Measurements from ENCODE around the gene RIPOR3. TPM values are rescaled to one million over a fixed set of nuclear protein-coding genes. Genes with fewer than 3 reads are reported as not detected.

Gene RIPOR3
- total and polyA plus RNA-seq, 2 experiments from 2014 or later: 5.6 to 5.7 TPM

DNA sequence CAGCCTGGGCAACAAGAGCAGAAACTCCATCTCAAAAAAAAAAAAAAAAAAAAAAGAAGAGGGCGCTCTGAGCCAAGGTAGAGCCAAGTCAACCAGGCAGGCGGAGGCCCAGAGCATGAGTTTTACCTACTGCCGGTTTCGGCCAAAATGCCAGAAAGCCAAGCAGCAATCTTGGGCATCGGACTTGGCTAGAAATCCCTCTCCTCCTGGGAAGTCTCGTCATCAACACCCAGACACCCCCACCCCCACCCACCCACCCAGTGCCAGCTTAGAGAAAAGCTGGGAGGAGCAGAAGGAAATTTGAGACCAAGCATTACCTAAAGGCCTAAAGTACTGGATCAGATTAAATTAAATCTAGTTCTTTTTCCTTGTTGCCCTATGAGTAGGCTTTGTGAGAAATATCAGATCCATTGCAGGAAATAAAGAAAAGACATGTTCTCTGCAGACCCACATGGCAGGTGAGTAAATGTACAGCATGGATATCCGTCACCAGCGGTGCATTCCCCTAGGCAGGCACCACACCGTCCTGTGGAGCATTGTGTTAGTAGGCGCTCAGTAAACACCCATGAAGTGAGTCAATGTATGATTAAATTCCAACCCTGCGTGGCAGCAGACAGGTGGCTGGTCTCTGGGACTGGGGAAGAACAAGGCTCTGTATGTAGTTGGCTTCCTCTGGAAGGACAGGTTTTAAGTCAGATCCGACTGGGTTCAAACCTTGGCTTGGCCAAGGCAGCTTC lies 21.0 kb downstream of the RIPOR3 start:
- no peaks in the 10 kb centered on the region for H3K9me3 ChIP-seq (ENCODE audit: low read depth)
- H2AFZ ChIP-seq: no peak overlapping the region
- no peaks in the 10 kb centered on the region for H3K9me2 ChIP-seq (replicated peaks; ENCODE audit: insufficient read depth)
- H3K4me3 ChIP-seq: no peak overlapping the region
- 59% methylated on average over 9 of the region's 12 CpGs for WGBS (ENCODE audit: low lambda C conversion rate, missing lambda C conversion rate)
- H3K4me2 ChIP-seq: no peak overlapping the region
- peaks cover 40% of the 10 kb centered on the region for H3K4me1 ChIP-seq (ENCODE audit: insufficient read depth)
- H3K79me2 ChIP-seq: peaks cover 3% of the 10 kb centered on the region
- H3K27ac ChIP-seq: peak overlapping the region; percentile 73
- peak; percentile 76 for DNase-seq (ENCODE audit: low spot score)
- H3K27me3 ChIP-seq: no peaks in the 10 kb centered on the region
- no peaks in the 10 kb centered on the region for H4K20me1 ChIP-seq (ENCODE audit: insufficient read depth, poor library complexity, severe bottlenecking)
- no peak for TF ChIP-seq EZH2 (IDR thresholded peaks at IDR 0.05; ENCODE audit: borderline replicate concordance)
- TF ChIP-seq EZH2phosphoT487 (IDR thresholded peaks at IDR 0.05; ENCODE audit: low read depth, severe bottlenecking, unreplicated experiment): no peak
- TF ChIP-seq, protein P1, sequence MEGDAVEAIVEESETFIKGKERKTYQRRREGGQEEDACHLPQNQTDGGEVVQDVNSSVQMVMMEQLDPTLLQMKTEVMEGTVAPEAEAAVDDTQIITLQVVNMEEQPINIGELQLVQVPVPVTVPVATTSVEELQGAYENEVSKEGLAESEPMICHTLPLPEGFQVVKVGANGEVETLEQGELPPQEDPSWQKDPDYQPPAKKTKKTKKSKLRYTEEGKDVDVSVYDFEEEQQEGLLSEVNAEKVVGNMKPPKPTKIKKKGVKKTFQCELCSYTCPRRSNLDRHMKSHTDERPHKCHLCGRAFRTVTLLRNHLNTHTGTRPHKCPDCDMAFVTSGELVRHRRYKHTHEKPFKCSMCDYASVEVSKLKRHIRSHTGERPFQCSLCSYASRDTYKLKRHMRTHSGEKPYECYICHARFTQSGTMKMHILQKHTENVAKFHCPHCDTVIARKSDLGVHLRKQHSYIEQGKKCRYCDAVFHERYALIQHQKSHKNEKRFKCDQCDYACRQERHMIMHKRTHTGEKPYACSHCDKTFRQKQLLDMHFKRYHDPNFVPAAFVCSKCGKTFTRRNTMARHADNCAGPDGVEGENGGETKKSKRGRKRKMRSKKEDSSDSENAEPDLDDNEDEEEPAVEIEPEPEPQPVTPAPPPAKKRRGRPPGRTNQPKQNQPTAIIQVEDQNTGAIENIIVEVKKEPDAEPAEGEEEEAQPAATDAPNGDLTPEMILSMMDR (IDR thresholded peaks at IDR 0.05; ENCODE audit: poor library complexity): no peak
- H3K36me3 ChIP-seq (replicated peaks; ENCODE audit: insufficient read depth, low read depth): no peaks in the 10 kb centered on the region

DNA sequence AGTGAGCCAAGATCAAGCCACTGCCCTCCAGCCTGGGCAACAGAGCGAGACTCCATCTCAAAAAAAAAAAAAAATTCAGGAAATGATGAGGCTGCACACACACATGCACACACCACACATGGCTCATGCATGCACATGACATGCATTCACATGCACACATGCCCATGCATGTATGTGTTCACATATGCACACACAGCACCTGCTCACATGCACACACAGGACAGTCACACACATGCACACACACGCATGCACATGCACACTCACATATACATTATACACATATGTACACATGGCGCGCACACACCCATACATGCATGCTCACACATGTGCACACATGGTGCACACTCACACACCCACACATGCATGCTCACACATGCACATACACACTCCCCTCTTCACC lies 22.5 kb downstream of the RIPOR3 start:
- Histone ChIP-seq H3K27me3 (no peaks in the 10 kb centered on the region), H4K20me1 (ENCODE audit: insufficient read depth, poor library complexity, severe bottlenecking) (no peaks in the 10 kb centered on the region), H3K4me1 (ENCODE audit: insufficient read depth) (peaks cover 31% of the 10 kb centered on the region), H3K27ac (no peak overlapping the region), H3K79me2 (no peaks in the 10 kb centered on the region), H3K4me2 (no peak overlapping the region), H3K36me3 (replicated peaks; ENCODE audit: insufficient read depth, low read depth) (no peaks in the 10 kb centered on the region), H3K9me3 (ENCODE audit: low read depth) (no peaks in the 10 kb centered on the region), H3K9me2 (replicated peaks; ENCODE audit: insufficient read depth) (no peaks in the 10 kb centered on the region), H3K4me3 (no peak overlapping the region), H2AFZ (no peak overlapping the region)
- TF ChIP-seq, protein P1 (IDR thresholded peaks at IDR 0.05; ENCODE audit: poor library complexity): no peak
- TF ChIP-seq EZH2 (IDR thresholded peaks at IDR 0.05; ENCODE audit: borderline replicate concordance): no peak
- TF ChIP-seq EZH2phosphoT487 (IDR thresholded peaks at IDR 0.05; ENCODE audit: low read depth, severe bottlenecking, unreplicated experiment): no peak
- DNase-seq (ENCODE audit: low spot score): no peak
- WGBS (ENCODE audit: low lambda C conversion rate, missing lambda C conversion rate): 100% methylated on average over 4 of the region's 4 CpGs

DNA sequence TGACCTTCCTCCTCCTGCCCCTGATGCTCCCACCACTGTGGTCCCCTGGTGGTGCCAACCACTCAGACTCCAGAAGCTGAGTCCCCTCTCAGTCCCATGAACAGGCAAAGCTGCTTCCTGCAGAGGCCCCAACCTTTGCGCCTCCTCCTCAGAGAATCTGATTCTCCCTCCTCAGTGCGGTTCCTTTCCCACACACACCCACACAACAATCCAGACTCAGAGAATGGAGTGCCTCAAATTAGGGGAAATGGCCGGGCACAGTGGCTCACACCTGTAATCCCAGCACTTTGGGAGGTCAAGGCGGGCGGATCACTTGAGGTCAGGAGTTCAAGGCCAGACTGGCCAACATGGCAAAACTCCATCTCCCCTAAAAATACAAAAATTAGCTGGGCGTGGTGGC lies 23.0 kb downstream of the RIPOR3 start:
- Histone ChIP-seq H3K9me3 (ENCODE audit: low read depth) (no peaks in the 10 kb centered on the region), H3K4me3 (no peak overlapping the region), H3K9me2 (replicated peaks; ENCODE audit: insufficient read depth) (no peaks in the 10 kb centered on the region), H3K4me2 (no peak overlapping the region), H3K27me3 (no peaks in the 10 kb centered on the region), H4K20me1 (ENCODE audit: insufficient read depth, poor library complexity, severe bottlenecking) (no peaks in the 10 kb centered on the region), H3K27ac (no peak overlapping the region), H2AFZ (no peak overlapping the region), H3K4me1 (ENCODE audit: insufficient read depth) (peaks cover 28% of the 10 kb centered on the region), H3K36me3 (replicated peaks; ENCODE audit: insufficient read depth, low read depth) (no peaks in the 10 kb centered on the region), H3K79me2 (no peaks in the 10 kb centered on the region)
- no peak for DNase-seq (ENCODE audit: low spot score)
- 97% methylated on average over 6 of the region's 6 CpGs for WGBS (ENCODE audit: low lambda C conversion rate, missing lambda C conversion rate)
- no peak for TF ChIP-seq EZH2 (IDR thresholded peaks at IDR 0.05; ENCODE audit: borderline replicate concordance)
- TF ChIP-seq EZH2phosphoT487 (IDR thresholded peaks at IDR 0.05; ENCODE audit: low read depth, severe bottlenecking, unreplicated experiment): no peak
- TF ChIP-seq, protein P1 (IDR thresholded peaks at IDR 0.05; ENCODE audit: poor library complexity): no peak

Data from hepatocyte (in vitro differentiated cells).